ENCODE measurements around the gene ARHGAP25.

The ARHGAP25 gene

GRCh38 chr2:68863996-68864395 lies 129.4 kb downstream of the ARHGAP25 start:
- DNase-seq (no peak), ATAC-seq (no peak)

- DNase-seq (no peak), ATAC-seq (no peak)
Observed at GRCh38 chr2:68865108-68865507, 130.5 kb downstream of the ARHGAP25 start.

- DNase-seq (no peak), ATAC-seq (no peak)
Observed at GRCh38 chr2:68870215-68870614, 135.6 kb downstream of the ARHGAP25 start.

GRCh38 chr2:68871159-68871764 lies 136.7 kb downstream of the ARHGAP25 start, which contains the start of gene BMP10:
Gene BMP10, minus strand, starts transcription at chr2:68871397. Its CDS starts 39 bp downstream, at chr2:68871358.
- no peak for DNase-seq
- no peak for ATAC-seq
